Neural progenitor cell (in vitro differentiated cells): ENCODE results near the gene HS2ST1. TPM values are rescaled to one million over a fixed set of nuclear protein-coding genes. Genes with fewer than 3 reads are reported as not detected.

ENCODE experiments used
- DNase-seq: peaks from one replicate; pipeline ENCODE4 v3.0.0-alpha.2; 2016; ENCODE audit warnings: low spot score
- H2AFZ ChIP-seq: fragments of 200-600 bp; sonication (generic); replicated peaks from 2 replicates; pipeline ENCODE4 v1.6.1; 2016; ENCODE audit warnings: antibody characterized with exemption
- H3F3A ChIP-seq: fragments of 200-600 bp; sonication (generic); 2 replicates; pipeline ENCODE4 v1.6.1; 2016; ENCODE audit warnings: antibody characterized with exemption, low read depth
- H3K27ac ChIP-seq: fragments of 200-600 bp; sonication (generic); 2 replicates; pipeline ENCODE4 v1.5.1; 2016; ENCODE audit warnings: mild to moderate bottlenecking
- H3K27me3 ChIP-seq: fragments of 200-600 bp; sonication (generic); 2 replicates; pipeline ENCODE4 v1.6.1; 2016; ENCODE audit warnings: mild to moderate bottlenecking, moderate library complexity
- H3K36me3 ChIP-seq: fragments of 200-600 bp; sonication (generic); 2 replicates; pipeline ENCODE4 v1.5.1; 2016
- H3K4me1 ChIP-seq: fragments of 200-600 bp; sonication (generic); 2 replicates; pipeline ENCODE4 v1.6.1; 2016; ENCODE audit warnings: mixed run types
- H3K4me2 ChIP-seq: fragments of 200-600 bp; sonication (generic); 2 replicates; pipeline ENCODE4 v1.6.1; 2016
- H3K4me3 ChIP-seq: fragments of 200-600 bp; sonication (generic); 2 replicates; pipeline ENCODE4 v1.5.1; 2016
- H3K79me2 ChIP-seq: fragments of 200-600 bp; sonication (generic); 2 replicates; pipeline ENCODE4 v1.6.1; 2016; ENCODE audit warnings: low read depth
- H3K9ac ChIP-seq: fragments of 200-600 bp; sonication (generic); 2 replicates; pipeline ENCODE4 v1.6.1; 2016
- H3K9me3 ChIP-seq: fragments of 200-600 bp; sonication (generic); 2 replicates; pipeline ENCODE4 v1.5.1; 2016; ENCODE audit warnings: low read depth
- H4K20me1 ChIP-seq: fragments of 200-600 bp; sonication (generic); 2 replicates; pipeline ENCODE4 v1.6.1; 2016; ENCODE audit warnings: low read depth
- H3K27ac Mint-ChIP-seq: 3 replicates; pipeline ENCODE4 v1.8.0; 2021; ENCODE audit warnings: mixed read lengths
- H3K27me3 Mint-ChIP-seq: 2 replicates; pipeline ENCODE4 v1.8.0; 2022; ENCODE audit warnings: low read depth, mild to moderate bottlenecking, inconsistent platforms, moderate library complexity, mixed read lengths; ENCODE audit not compliant: insufficient read depth
- H3K36me3 Mint-ChIP-seq: 3 replicates; pipeline ENCODE4 v1.8.0; 2021; ENCODE audit warnings: mixed read lengths
- H3K4me1 Mint-ChIP-seq: 3 replicates; pipeline ENCODE4 v1.8.0; 2021; ENCODE audit warnings: mixed read lengths
- H3K4me3 Mint-ChIP-seq: 3 replicates; pipeline ENCODE4 v1.8.0; 2021; ENCODE audit warnings: mild to moderate bottlenecking, moderate library complexity, mixed read lengths
- H3K9me3 Mint-ChIP-seq: 3 replicates; pipeline ENCODE4 v1.8.0; 2020; ENCODE audit warnings: mixed read lengths
- EZH2 ChIP-seq: fragments of 200-600 bp; sonication (generic); IDR thresholded peaks from 2 replicates; pipeline ENCODE4 v1.6.1; 2017; ENCODE audit warnings: antibody characterized with exemption, mild to moderate bottlenecking, moderate library complexity
- EZH2phosphoT487 ChIP-seq: fragments of 200-600 bp; sonication (generic); IDR thresholded peaks from 2 replicates; pipeline ENCODE4 v1.6.1; 2017; ENCODE audit warnings: antibody characterized with exemption
- total RNA-seq: library from RNA; depleted of rRNA; stranded (reverse); fragments of >200 nt; gene quantifications from 2 replicates; pipeline ENCODE4 v1.2.3, GENCODE V29; 2015; ENCODE audit warnings: low replicate concordance
- TF ChIP-seq, protein P1 (sequence below): fragments of 200-600 bp; sonication (generic); IDR thresholded peaks from 2 replicates; pipeline ENCODE4 v1.5.1; 2017; ENCODE audit warnings: antibody characterized with exemption, mild to moderate bottlenecking

The HS2ST1 gene
- total RNA-seq, 1 donor from 2014 or later = 33.2 TPM

DNA sequence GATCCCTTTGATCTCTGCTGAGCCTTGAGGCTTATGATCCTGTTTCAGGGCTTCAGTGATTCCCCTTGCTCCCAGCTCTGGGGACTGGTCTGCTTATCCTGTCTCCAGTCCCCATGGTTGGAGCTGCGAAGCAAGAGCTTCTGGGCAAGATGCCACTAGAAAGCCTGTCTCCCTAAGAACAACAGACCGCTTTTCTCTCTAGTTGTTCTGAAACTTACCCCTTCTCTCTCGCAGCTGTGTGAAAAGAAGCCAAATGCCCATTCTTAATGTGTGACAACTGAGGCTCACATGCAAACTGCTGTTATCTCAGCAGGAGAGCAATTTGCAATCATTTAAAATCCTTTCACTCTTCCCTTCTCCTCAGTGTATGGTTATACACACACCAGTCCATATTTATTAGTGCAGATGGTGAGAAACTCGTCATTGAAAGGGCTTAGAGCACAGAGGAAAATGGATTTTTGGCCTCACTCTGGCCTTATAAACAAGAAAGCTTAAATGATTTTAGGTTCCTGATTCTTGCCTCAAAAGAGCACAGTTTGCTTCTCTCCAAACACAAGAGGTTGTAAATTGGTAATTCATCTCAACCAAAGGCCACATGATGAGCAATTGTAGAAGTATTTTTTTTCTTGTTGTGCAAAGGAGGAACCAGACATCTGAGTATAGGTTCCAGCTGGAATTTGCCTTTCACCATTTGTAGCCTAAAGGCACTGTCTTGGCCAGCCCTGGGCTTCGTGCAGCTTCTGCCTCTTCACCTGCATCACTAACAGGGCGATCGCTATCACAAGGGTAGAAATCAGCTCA is 235.0 kb downstream of the HS2ST1 start:
- H3K4me1 Mint-ChIP-seq = peaks cover 40% of the 10 kb centered on the region

DNA sequence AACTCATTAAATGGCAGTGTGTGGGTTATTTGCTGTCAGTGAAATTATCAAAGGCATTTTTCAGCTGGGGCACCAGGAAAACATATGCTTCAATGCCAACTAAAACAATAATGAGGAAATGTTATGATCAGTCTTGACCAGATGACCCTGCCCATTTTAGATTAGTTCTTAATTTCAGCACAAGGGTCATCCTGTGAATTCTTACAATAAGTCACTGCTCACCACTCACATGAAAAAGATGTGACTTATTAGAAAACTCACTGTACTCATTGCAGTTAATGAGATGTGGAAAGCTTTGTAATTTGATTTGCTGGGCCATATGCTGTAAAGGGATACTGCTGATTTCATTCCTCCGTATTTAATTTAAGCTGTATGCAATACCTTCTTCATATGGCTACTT is 235.7 kb downstream of the HS2ST1 start:
- Histone ChIP-seq H3K4me3 (no peak overlapping the region), H3K4me2 (no peak overlapping the region), H4K20me1 (no peaks in the 10 kb centered on the region), H3F3A (peaks cover 23% of the 10 kb centered on the region), H3K27ac (no peak overlapping the region), H3K4me1 (peaks cover 35% of the 10 kb centered on the region), H3K9ac (no peak overlapping the region), H2AFZ (no peak overlapping the region), H3K36me3 (no peaks in the 10 kb centered on the region), H3K27me3 (no peaks in the 10 kb centered on the region), H3K9me3 (no peaks in the 10 kb centered on the region), H3K79me2 (no peaks in the 10 kb centered on the region)
- peaks cover 2% of the 10 kb centered on the region for H3K36me3 Mint-ChIP-seq
- H3K27ac Mint-ChIP-seq = no peak overlapping the region
- no peaks in the 10 kb centered on the region for H3K9me3 Mint-ChIP-seq
- DNase-seq = no peak
- H3K4me3 Mint-ChIP-seq = no peak overlapping the region
- H3K4me1 Mint-ChIP-seq = peaks cover 47% of the 10 kb centered on the region
- TF ChIP-seq EZH2 (no peak), EZH2phosphoT487 (no peak)
- TF ChIP-seq, protein P1, sequence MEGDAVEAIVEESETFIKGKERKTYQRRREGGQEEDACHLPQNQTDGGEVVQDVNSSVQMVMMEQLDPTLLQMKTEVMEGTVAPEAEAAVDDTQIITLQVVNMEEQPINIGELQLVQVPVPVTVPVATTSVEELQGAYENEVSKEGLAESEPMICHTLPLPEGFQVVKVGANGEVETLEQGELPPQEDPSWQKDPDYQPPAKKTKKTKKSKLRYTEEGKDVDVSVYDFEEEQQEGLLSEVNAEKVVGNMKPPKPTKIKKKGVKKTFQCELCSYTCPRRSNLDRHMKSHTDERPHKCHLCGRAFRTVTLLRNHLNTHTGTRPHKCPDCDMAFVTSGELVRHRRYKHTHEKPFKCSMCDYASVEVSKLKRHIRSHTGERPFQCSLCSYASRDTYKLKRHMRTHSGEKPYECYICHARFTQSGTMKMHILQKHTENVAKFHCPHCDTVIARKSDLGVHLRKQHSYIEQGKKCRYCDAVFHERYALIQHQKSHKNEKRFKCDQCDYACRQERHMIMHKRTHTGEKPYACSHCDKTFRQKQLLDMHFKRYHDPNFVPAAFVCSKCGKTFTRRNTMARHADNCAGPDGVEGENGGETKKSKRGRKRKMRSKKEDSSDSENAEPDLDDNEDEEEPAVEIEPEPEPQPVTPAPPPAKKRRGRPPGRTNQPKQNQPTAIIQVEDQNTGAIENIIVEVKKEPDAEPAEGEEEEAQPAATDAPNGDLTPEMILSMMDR = no peak
- H3K27me3 Mint-ChIP-seq = peaks cover 5% of the 10 kb centered on the region

More for the DNA sequence above, 235.0 kb downstream of the HS2ST1 start:
- no peak for DNase-seq
- TF ChIP-seq EZH2phosphoT487 (no peak), EZH2 (no peak)
- TF ChIP-seq, protein P1 = no peak
- Histone ChIP-seq H3K27ac (no peak overlapping the region), H4K20me1 (no peaks in the 10 kb centered on the region), H3K4me2 (peak overlapping the region; percentile 25), H3K9ac (no peak overlapping the region), H3K79me2 (no peaks in the 10 kb centered on the region), H3K4me3 (no peak overlapping the region), H2AFZ (no peak overlapping the region), H3K9me3 (no peaks in the 10 kb centered on the region), H3K36me3 (no peaks in the 10 kb centered on the region), H3K4me1 (peaks cover 30% of the 10 kb centered on the region), H3F3A (peaks cover 23% of the 10 kb centered on the region), H3K27me3 (no peaks in the 10 kb centered on the region)
- Mint-ChIP-seq H3K27ac (no peak overlapping the region), H3K36me3 (peaks cover 2% of the 10 kb centered on the region), H3K27me3 (peaks cover 5% of the 10 kb centered on the region), H3K4me3 (no peak overlapping the region), H3K9me3 (peaks cover 3% of the 10 kb centered on the region)

DNA sequence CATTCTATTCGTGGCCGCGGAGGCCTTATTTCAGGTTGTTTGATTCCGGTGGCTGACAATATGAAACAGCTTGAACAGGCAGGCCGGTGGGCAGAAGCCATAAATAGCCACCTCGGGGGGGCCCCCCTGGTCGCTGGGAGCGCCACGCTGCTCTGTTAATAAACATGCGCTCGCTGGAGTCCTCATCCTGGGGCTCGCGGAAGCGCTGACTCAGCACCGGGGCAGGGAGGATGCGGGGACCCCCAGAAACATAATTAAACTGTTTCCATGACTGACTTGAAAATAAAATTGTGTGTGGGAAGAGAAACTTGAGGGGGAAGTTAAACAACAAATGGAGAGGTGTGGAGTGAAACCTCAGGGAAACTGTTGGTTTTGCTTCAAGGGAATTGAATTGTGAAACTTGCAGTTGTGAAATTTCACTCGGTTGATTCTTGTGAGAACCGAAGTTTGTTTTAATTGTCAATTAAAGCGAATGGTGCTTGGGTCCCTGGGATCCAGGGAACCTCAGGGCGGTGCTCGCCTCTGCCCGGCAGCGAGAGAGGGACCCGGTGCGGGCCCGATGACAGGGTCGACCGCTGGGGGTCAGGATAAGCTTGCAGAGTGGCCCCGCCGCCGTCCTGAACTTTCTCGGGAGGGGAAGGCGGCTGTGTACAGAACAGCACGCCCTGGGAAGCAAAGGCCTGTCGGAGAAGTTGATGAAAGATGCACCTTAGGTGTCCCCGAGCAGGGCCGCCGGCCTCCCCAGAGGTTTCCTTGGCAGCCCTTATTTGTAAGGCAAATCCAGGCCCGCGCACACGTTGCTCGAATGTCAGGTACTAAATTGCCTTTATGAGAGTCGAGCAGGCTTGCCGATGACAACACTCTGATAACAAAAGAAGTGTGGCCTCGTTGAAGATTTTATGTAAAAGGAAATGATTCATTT is 237.3 kb downstream of the HS2ST1 start:
- peaks cover 57% of the 10 kb centered on the region for H3K4me1 Mint-ChIP-seq
- TF ChIP-seq EZH2phosphoT487 = no peak
- TF ChIP-seq, protein P1 = peak; percentile 75
- Histone ChIP-seq H3K4me3 (peak overlapping the region; percentile 21), H3K4me2 (peak overlapping the region; percentile 59), H4K20me1 (no peaks in the 10 kb centered on the region), H2AFZ (peak overlapping the region; percentile 61), H3K9ac (no peak overlapping the region), H3K27me3 (no peaks in the 10 kb centered on the region), H3K27ac (no peak overlapping the region), H3K36me3 (no peaks in the 10 kb centered on the region), H3F3A (peaks cover 23% of the 10 kb centered on the region), H3K9me3 (no peaks in the 10 kb centered on the region), H3K79me2 (no peaks in the 10 kb centered on the region), H3K4me1 (peaks cover 42% of the 10 kb centered on the region)
- H3K36me3 Mint-ChIP-seq = no peaks in the 10 kb centered on the region
- peaks cover 2% of the 10 kb centered on the region for H3K27me3 Mint-ChIP-seq
- no peaks in the 10 kb centered on the region for H3K9me3 Mint-ChIP-seq
- peak; percentile 90 for DNase-seq
- H3K4me3 Mint-ChIP-seq = peak overlapping the region; percentile 58
- H3K27ac Mint-ChIP-seq = peak overlapping the region; percentile 22
